ENCODE measurements around the gene DMRTC2. TPM values are rescaled to one million over a fixed set of nuclear protein-coding genes. Genes with fewer than 3 reads are reported as not detected.

Gene DMRTC2
- total and polyA plus RNA-seq, 2 of the 13 experiments (the other 11 are each of a cell fraction or from before 2014, with no cell fraction given), result not detected

DNA sequence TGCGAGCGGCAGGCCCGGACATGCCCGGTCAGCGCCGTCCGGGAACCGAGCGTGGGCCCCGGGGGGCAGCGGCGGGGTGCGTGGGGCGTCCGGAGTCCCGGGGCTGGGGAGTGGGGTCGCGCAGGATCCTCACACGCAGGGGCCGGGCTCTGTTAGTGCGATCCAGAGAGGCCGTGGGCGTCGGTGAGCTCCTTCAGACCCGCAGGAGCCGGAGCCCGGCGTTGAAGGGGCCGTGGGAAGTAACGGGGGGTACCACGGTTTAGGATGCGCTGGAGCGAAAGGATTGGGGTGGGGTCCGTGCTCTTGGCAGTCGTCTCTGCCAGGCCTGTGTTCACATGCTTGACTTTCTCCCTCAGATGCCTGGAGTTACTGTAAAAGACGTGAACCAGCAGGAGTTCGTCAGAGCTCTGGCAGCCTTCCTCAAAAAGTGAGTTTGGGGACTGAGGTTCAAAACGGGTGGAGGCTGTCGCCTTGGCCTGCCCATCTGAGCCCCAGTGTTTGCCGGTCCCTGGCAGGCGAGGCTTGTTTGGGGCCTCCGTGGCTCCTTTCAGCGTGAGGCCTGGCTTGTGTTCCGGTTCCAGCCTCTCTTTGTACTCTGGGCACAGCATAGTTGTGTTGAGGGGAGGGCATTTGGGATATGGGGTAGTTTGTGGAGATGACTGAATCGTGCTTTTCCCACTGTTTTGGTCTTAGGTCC is 15.7 kb downstream of the DMRTC2 start (continued):
- peak; percentile 24 for TF ChIP-seq IKZF4 (CRISPR knock-in tag; IDR thresholded peaks at IDR 0.05; ENCODE audit: borderline replicate concordance, low read depth, not compliant biosample characterization)
- peak; percentile 56; the same call in 1 of the 2 replicates for TF ChIP-seq ZNF225 (CRISPR knock-in tag; IDR thresholded peaks at IDR 0.05)
- TF ChIP-seq KDM4B (CRISPR knock-in tag; IDR thresholded peaks at IDR 0.05), result 0 out of 2 replicates have a peak, but pooled peaks have one; percentile 27
- no peak for TF ChIP-seq ZFX (CRISPR knock-in tag; IDR thresholded peaks at IDR 0.05; ENCODE audit: low read depth)
- no peak for TF ChIP-seq WIZ (CRISPR knock-in tag; IDR thresholded peaks at IDR 0.05)
- no peak for TF ChIP-seq ZBTB39 (CRISPR knock-in tag; IDR thresholded peaks at IDR 0.05)
- TF ChIP-seq YEATS2 (CRISPR knock-in tag; IDR thresholded peaks at IDR 0.05; ENCODE audit: borderline replicate concordance), result peak; percentile 52; the same call in 1 of the 2 replicates
- TF ChIP-seq MED8 (CRISPR knock-in tag; IDR thresholded peaks at IDR 0.05; ENCODE audit: insufficient replicate concordance), result no peak
- 0 out of 2 replicates have a peak, but pooled peaks have one; percentile 14 for TF ChIP-seq HNRNPL (IDR thresholded peaks at IDR 0.05; ENCODE audit: low read depth, low read length)
- TF ChIP-seq ZNF879 (CRISPR knock-in tag; IDR thresholded peaks at IDR 0.05), result no peak
- no peak for TF ChIP-seq ZSCAN9 (CRISPR knock-in tag; IDR thresholded peaks at IDR 0.05; ENCODE audit: borderline replicate concordance)
- no peak for TF ChIP-seq ZFP36L1 (CRISPR knock-in tag; IDR thresholded peaks at IDR 0.05)
- 0 out of 2 replicates have a peak, but pooled peaks have one; percentile 25 for TF ChIP-seq ISX (CRISPR knock-in tag; conservative IDR thresholded peaks at IDR 0.05)
- TF ChIP-seq XBP1 (CRISPR knock-in tag; IDR thresholded peaks at IDR 0.05), result no peak
- no peak for TF ChIP-seq ELF4 (CRISPR knock-in tag; IDR thresholded peaks at IDR 0.05; ENCODE audit: borderline replicate concordance)
- 0 out of 2 replicates have a peak, but pooled peaks have one; percentile 37 for TF ChIP-seq ZNF44 (CRISPR knock-in tag; IDR thresholded peaks at IDR 0.05)
- no peak for TF ChIP-seq SRY (CRISPR knock-in tag; IDR thresholded peaks at IDR 0.05)
- TF ChIP-seq CHD2 (IDR thresholded peaks at IDR 0.05; ENCODE audit: low read depth, low read length), result no peak
- TF ChIP-seq ZNF768 (CRISPR knock-in tag; IDR thresholded peaks at IDR 0.05), result no peak
- no peak for TF ChIP-seq EP300 (IDR thresholded peaks at IDR 0.05; ENCODE audit: low read depth in 2 of 2, low read length in 2 of 2)
- 0 out of 2 replicates have a peak, but pooled peaks have one; percentile 16 for TF ChIP-seq EP300 (CRISPR knock-in tag; IDR thresholded peaks at IDR 0.05; ENCODE audit: borderline replicate concordance)
